ENCODE results near the gene DIABLO.
A peak's percentile ranks its signal among the peaks of the same experiment; 100 is the strongest.

DNA sequence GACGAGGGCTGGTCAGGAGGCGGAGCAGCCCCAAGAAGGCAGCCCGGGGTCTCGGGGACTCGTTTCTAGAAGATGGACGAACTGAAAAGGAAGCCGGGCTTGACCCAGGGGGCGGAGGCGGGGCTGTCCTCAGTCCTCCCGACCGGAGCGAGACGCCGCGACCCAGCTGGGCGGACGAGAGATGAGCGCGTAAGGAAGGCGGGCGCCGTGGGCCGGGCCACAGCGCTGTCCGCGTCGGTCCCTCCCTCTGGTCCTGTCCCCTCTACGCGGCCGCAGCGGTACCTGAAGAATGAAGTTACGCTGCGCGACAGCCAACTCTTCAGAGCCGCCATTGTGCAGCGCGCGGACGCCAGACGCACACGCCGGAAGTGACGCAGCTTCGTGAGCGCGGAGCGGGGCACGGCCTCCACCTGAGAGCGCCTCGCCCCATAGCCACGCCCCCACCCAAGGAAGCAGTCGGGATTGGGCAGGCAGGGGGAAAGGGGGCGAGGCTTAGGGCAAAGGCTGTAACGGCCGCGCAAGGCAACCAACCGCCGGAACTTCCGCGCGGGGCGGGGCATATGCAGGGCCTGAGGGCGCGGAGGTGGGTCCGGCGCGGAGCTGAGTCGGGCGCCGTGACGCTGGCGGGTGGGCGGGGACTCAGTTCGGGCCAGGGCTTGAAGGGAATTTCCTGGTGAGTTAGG lies at the start of gene DIABLO:
- TF ChIP-seq, protein P1, sequence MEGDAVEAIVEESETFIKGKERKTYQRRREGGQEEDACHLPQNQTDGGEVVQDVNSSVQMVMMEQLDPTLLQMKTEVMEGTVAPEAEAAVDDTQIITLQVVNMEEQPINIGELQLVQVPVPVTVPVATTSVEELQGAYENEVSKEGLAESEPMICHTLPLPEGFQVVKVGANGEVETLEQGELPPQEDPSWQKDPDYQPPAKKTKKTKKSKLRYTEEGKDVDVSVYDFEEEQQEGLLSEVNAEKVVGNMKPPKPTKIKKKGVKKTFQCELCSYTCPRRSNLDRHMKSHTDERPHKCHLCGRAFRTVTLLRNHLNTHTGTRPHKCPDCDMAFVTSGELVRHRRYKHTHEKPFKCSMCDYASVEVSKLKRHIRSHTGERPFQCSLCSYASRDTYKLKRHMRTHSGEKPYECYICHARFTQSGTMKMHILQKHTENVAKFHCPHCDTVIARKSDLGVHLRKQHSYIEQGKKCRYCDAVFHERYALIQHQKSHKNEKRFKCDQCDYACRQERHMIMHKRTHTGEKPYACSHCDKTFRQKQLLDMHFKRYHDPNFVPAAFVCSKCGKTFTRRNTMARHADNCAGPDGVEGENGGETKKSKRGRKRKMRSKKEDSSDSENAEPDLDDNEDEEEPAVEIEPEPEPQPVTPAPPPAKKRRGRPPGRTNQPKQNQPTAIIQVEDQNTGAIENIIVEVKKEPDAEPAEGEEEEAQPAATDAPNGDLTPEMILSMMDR (IDR thresholded peaks at IDR 0.05): peak in 1 of 4 experiments; percentile 20
- TF ChIP-seq POLR2A (IDR thresholded peaks at IDR 0.05): peak; percentile 98
- TF ChIP-seq POLR2AphosphoS5 (IDR thresholded peaks at IDR 0.05): peak; percentile 100

Data from prostate gland (tissue), 2 donors.